Fibroblast of lung (primary cell): ENCODE results near the gene MYO1D. TPM values are rescaled to one million over a fixed set of nuclear protein-coding genes. Genes with fewer than 3 reads are reported as not detected.

ENCODE experiments used
- DNase-seq, 2 donors: peaks; one replicate each; pipeline versions ENCODE4 v3.0.0 to v3.0.0-alpha.2; 2010; ENCODE audit warnings: low read depth in 2 of 2
- H2AFZ ChIP-seq: 2 replicates; pipeline ENCODE4 v1.5.1; 2012; ENCODE audit warnings: low read length, control low read depth, inconsistent platforms
- H3K27ac ChIP-seq: 2 replicates; pipeline ENCODE4 v1.5.1; 2011; ENCODE audit warnings: low read length, control low read depth; ENCODE audit not compliant: insufficient read depth
- H3K27me3 ChIP-seq: 2 replicates; pipeline ENCODE4 v1.5.1; 2011; ENCODE audit warnings: mild to moderate bottlenecking, low read length; ENCODE audit not compliant: control insufficient read depth, insufficient read depth
- H3K36me3 ChIP-seq: 2 replicates; pipeline ENCODE4 v1.5.1; 2011; ENCODE audit warnings: low read length; ENCODE audit not compliant: control insufficient read depth, insufficient read depth
- H3K4me1 ChIP-seq: 2 replicates; pipeline ENCODE4 v1.5.1; 2011; ENCODE audit warnings: low read length; ENCODE audit not compliant: control insufficient read depth, insufficient read depth; ENCODE audit errors: extremely low read depth
- H3K4me2 ChIP-seq: 2 replicates; pipeline ENCODE4 v1.5.1; 2011; ENCODE audit warnings: low read length, control low read depth; ENCODE audit not compliant: insufficient read depth; ENCODE audit errors: extremely low read depth
- H3K4me3 ChIP-seq, 4 experiments: fragments of 200-600 bp in 1 of 4; sonication (generic) in 1 of 4; replicated peaks in 1 of 4; 2 replicates each; pipeline ENCODE4 v1.5.1; 2011 to 2016; ENCODE audit warnings: low read length in 4 of 4, low read depth in 3 of 4, mild to moderate bottlenecking in 3 of 4, control low read depth in 2 of 4, inconsistent platforms in 1 of 4, mixed read lengths in 1 of 4; ENCODE audit not compliant: insufficient read depth in 1 of 4; ENCODE audit errors: control extremely low read depth in 1 of 4
- H3K79me2 ChIP-seq: 2 replicates; pipeline ENCODE4 v1.5.1; 2012; ENCODE audit warnings: mild to moderate bottlenecking, low read length, inconsistent platforms; ENCODE audit not compliant: control insufficient read depth, insufficient read depth
- H3K9ac ChIP-seq: 2 replicates; pipeline ENCODE4 v1.5.1; 2011; ENCODE audit warnings: mild to moderate bottlenecking, low read length, control low read depth; ENCODE audit not compliant: insufficient read depth
- H3K9me3 ChIP-seq: 2 replicates; pipeline ENCODE4 v1.5.1; 2012; ENCODE audit warnings: low read depth, low read length; ENCODE audit not compliant: control insufficient read depth, insufficient read depth
- H4K20me1 ChIP-seq: 2 replicates; pipeline ENCODE4 v1.5.1; 2011; ENCODE audit warnings: low read length; ENCODE audit not compliant: control insufficient read depth, insufficient read depth; ENCODE audit errors: extremely low read depth
- EZH2 ChIP-seq: IDR thresholded peaks from 2 replicates; pipeline ENCODE4 v1.5.1; 2012; ENCODE audit warnings: low read length, control low read depth, mild to moderate bottlenecking; ENCODE audit errors: missing control alignments
- polyA plus RNA-seq, 2 donors: library from polyadenylated mRNA; depleted of rRNA in 1 of 2; stranded (reverse) in 1 of 2; unstranded in 1 of 2; fragments of >200 nt; gene quantifications; 2 replicates each; pipeline ENCODE4 v1.2.1, GENCODE V29; 2011 to 2012; ENCODE audit warnings: missing spikeins in 1 of 2
- total RNA-seq: library from RNA; depleted of rRNA; stranded (reverse); fragments of >200 nt; gene quantifications from 2 replicates; pipeline ENCODE4 v1.2.1, GENCODE V29; 2014
- TF ChIP-seq, protein P1 (sequence below), 2 donors: IDR thresholded peaks in 1 of 2; conservative IDR thresholded peaks in 1 of 2; 1 replicate in 1 of 2; 2 replicates in 1 of 2; pipeline ENCODE4 v1.5.1; 2011 to 2012; ENCODE audit warnings: low read length in 2 of 2, control low read depth in 1 of 2, inconsistent platforms in 1 of 2, low read depth in 1 of 2, mild to moderate bottlenecking in 1 of 2

The MYO1D gene
- total and polyA plus RNA-seq, 2 donors (not counting 1 experiment from before 2014, with no cell fraction given) = 35.0 to 46.6 TPM

- no peak for DNase-seq
- H3K36me3 ChIP-seq = no peaks in the 10 kb centered on the region
- no peaks in the 10 kb centered on the region for H3K9me3 ChIP-seq
- no peak for TF ChIP-seq EZH2
- TF ChIP-seq, protein P1, sequence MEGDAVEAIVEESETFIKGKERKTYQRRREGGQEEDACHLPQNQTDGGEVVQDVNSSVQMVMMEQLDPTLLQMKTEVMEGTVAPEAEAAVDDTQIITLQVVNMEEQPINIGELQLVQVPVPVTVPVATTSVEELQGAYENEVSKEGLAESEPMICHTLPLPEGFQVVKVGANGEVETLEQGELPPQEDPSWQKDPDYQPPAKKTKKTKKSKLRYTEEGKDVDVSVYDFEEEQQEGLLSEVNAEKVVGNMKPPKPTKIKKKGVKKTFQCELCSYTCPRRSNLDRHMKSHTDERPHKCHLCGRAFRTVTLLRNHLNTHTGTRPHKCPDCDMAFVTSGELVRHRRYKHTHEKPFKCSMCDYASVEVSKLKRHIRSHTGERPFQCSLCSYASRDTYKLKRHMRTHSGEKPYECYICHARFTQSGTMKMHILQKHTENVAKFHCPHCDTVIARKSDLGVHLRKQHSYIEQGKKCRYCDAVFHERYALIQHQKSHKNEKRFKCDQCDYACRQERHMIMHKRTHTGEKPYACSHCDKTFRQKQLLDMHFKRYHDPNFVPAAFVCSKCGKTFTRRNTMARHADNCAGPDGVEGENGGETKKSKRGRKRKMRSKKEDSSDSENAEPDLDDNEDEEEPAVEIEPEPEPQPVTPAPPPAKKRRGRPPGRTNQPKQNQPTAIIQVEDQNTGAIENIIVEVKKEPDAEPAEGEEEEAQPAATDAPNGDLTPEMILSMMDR (conservative IDR thresholded peaks at IDR 0.05 in 1 of 2, IDR thresholded peaks at IDR 0.05 in 1 of 2; ENCODE audit: low read depth in 1 of 2, low read length in 2 of 2) = no peak
- H2AFZ ChIP-seq = no peak overlapping the region
- no peaks in the 10 kb centered on the region for H4K20me1 ChIP-seq
- H3K27ac ChIP-seq = no peak overlapping the region
- H3K4me3 ChIP-seq = no peak overlapping the region
- H3K79me2 ChIP-seq = no peaks in the 10 kb centered on the region
- peaks cover 3% of the 10 kb centered on the region for H3K4me1 ChIP-seq
- no peak overlapping the region for H3K9ac ChIP-seq
- H3K4me2 ChIP-seq = no peak overlapping the region
- H3K27me3 ChIP-seq = no peaks in the 10 kb centered on the region
Measured at GRCh38 chr17:32807577-32807976, 69.3 kb downstream of the MYO1D start.

GRCh38 chr17:32806646-32807045, 70.3 kb downstream of the MYO1D start:
- Histone ChIP-seq H3K79me2 (no peaks in the 10 kb centered on the region), H3K27me3 (no peaks in the 10 kb centered on the region), H3K4me3 (no peak overlapping the region), H3K9ac (no peak overlapping the region), H3K27ac (no peak overlapping the region), H3K4me2 (no peak overlapping the region), H4K20me1 (no peaks in the 10 kb centered on the region), H3K36me3 (no peaks in the 10 kb centered on the region), H3K4me1 (peaks cover 5% of the 10 kb centered on the region), H2AFZ (no peak overlapping the region), H3K9me3 (no peaks in the 10 kb centered on the region)
- DNase-seq = no peak
- TF ChIP-seq EZH2 = no peak
- TF ChIP-seq, protein P1 (conservative IDR thresholded peaks at IDR 0.05 in 1 of 2, IDR thresholded peaks at IDR 0.05 in 1 of 2; ENCODE audit: low read depth in 1 of 2, low read length in 2 of 2) = no peak

DNA sequence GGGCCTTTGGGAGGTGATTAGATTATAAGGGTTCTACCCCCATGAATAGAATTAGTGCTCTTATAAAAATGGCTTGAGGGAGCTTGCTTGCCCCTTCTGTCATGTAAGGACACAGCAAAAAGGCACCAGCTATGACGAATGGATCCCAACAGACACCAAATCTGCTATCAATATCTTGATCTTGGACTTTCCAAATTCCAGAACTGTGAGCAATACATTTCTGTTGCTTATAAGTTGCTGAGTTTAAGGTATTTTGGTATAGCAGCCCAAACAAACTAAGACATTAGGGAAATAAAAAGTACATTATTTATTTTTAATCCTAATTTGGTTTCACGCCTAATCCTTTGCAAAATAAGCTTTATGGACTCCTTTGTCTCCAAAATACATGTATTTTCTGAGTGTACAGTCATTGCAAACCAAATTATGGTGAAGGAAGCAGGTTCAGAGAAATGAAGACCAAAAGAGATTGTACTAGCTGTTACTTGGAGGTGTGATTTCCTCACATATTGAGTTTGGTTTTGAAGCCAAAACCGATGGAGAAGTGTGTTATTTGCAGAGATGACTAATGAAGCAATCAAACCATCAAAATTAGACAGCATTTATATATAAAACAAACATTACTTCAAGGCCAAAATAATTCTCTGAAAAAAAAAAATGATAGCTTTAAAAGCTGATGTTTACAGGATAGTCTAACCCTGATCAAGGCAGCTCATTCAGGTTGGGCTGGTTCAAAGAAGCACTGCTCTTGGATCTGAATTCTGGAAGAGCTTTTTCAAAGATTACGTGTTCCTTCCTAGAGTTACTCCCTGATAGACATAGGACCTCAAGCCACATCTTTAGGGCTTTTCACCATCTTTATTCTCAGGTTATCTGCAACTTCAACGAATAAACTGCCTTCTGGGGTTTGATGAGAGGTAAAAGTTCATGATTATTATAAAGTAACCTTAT, 71.6 kb downstream of the MYO1D start:
- Histone ChIP-seq H3K27ac (no peak overlapping the region), H3K9ac (no peak overlapping the region), H3K27me3 (no peaks in the 10 kb centered on the region), H2AFZ (no peak overlapping the region), H3K4me2 (no peak overlapping the region), H3K4me1 (peaks cover 5% of the 10 kb centered on the region), H3K9me3 (no peaks in the 10 kb centered on the region), H3K36me3 (no peaks in the 10 kb centered on the region), H3K4me3 (no peak overlapping the region), H4K20me1 (no peaks in the 10 kb centered on the region), H3K79me2 (no peaks in the 10 kb centered on the region)
- TF ChIP-seq EZH2 = no peak
- TF ChIP-seq, protein P1 (conservative IDR thresholded peaks at IDR 0.05 in 1 of 2, IDR thresholded peaks at IDR 0.05 in 1 of 2; ENCODE audit: low read depth in 1 of 2, low read length in 2 of 2) = no peak
- no peak for DNase-seq
